ENCODE measurements around the gene SYNE2. TPM values are rescaled to one million over a fixed set of nuclear protein-coding genes. Genes with fewer than 3 reads are reported as not detected.
"Not testable (repeated sequence)": the region's sequence is repeated elsewhere in the genome, so short reads cannot be mapped to it uniquely, and the experiment has no call there.

The SYNE2 gene
- total and polyA plus RNA-seq, 4 experiments from 2014 or later = 14.2 to 280 (median 189) TPM

GRCh38 chr14:63860146-63860545 is 7.3 kb downstream of the SYNE2 start:
- Histone ChIP-seq H3K9me3 (ENCODE audit: control insufficient read depth in 1 of 2, low read length in 2 of 2) (no peaks in the 10 kb centered on the region), H3K4me1 (ENCODE audit: insufficient read depth, low read length) (peaks cover 91% of the 10 kb centered on the region), H3K4me3 (ENCODE audit: low read length in 2 of 2) (no peak overlapping the region), H3K27me3 (ENCODE audit: insufficient read depth, low read length) (no peaks in the 10 kb centered on the region), H3K27ac (ENCODE audit: low read depth, low read length) (no peak overlapping the region), H3K36me3 (ENCODE audit: insufficient read depth, low read length) (no peaks in the 10 kb centered on the region)
- Mint-ChIP-seq H3K4me3 (peak overlapping the region in 7 of 8 donors; percentile 3 to 74 (median 46)), H3K36me3 (peaks cover 5 to 16% of the 10 kb centered on the region in 2 donors), H3K27me3 (no peaks in the 10 kb centered on the region), H3K27ac (peak overlapping the region; percentile 83 to 94 (median 90)), H3K9me3 (peaks cover 0 to 3% (median 0%) of the 10 kb centered on the region in 8 donors), H3K4me1 (peaks cover 45 to 85% (median 70%) of the 10 kb centered on the region in 4 donors)
- intact Hi-C loops (cut with micrococcal nuclease) = no loop called here
- POLR2A ChIA-PET (ENCODE audit: partially characterized antibody) = interaction anchor here (1.1 to 1.2 kb wide), 2 partner anchors 12 to 14 kb away, joined by 3 to 4 read pairs; no protein-coding TSS in a partner anchor
- no peak for DNase-seq
- CTCF ChIA-PET (ENCODE audit: partially characterized antibody) = interaction anchor here (0.8 kb wide), 1 partner anchor 9 kb away, joined by 3 read pairs; no protein-coding TSS in a partner anchor

GRCh38 chr14:63862163-63862562 is 9.4 kb downstream of the SYNE2 start:
- intact Hi-C loops (cut with micrococcal nuclease) = no loop called here
- Mint-ChIP-seq H3K4me3 (peak overlapping the region in 2 of 8 donors; percentile 28 to 47), H3K4me1 (peaks cover 38 to 84% (median 66%) of the 10 kb centered on the region in 4 donors), H3K9me3 (peaks cover 0 to 3% (median 0%) of the 10 kb centered on the region in 8 donors), H3K27ac (peak overlapping the region in 5 of 7 donors; percentile 53 to 100 (median 98)), H3K36me3 (peaks cover 5 to 15% of the 10 kb centered on the region in 2 donors), H3K27me3 (no peaks in the 10 kb centered on the region)
- H3K4me3 ChIP-seq (ENCODE audit: low read length in 2 of 2) = no peak overlapping the region
- no peaks in the 10 kb centered on the region for H3K27me3 ChIP-seq (ENCODE audit: insufficient read depth, low read length)
- peaks cover 91% of the 10 kb centered on the region for H3K4me1 ChIP-seq (ENCODE audit: insufficient read depth, low read length)
- ChIA-PET CTCF (ENCODE audit: partially characterized antibody) (interaction anchor here (2.5 kb wide), 1 partner anchor 10 kb away, joined by 12 read pairs; the partner anchor contains the start of gene SYNE2), POLR2A (ENCODE audit: partially characterized antibody) (interaction anchor here (0.6 kb wide), 1 partner anchor 9 kb away, joined by 6 read pairs; the partner anchor contains the start of gene SYNE2)
- no peak for DNase-seq
- no peaks in the 10 kb centered on the region for H3K9me3 ChIP-seq (ENCODE audit: control insufficient read depth in 1 of 2, low read length in 2 of 2)
- no peaks in the 10 kb centered on the region for H3K36me3 ChIP-seq (ENCODE audit: insufficient read depth, low read length)
- H3K27ac ChIP-seq (ENCODE audit: low read depth, low read length) = no peak overlapping the region

GRCh38 chr14:63863004-63863403 is 10.2 kb downstream of the SYNE2 start:
- no peak for DNase-seq
- Histone ChIP-seq H3K4me3 (ENCODE audit: low read length in 2 of 2) (no peak overlapping the region), H3K36me3 (ENCODE audit: insufficient read depth, low read length) (no peaks in the 10 kb centered on the region), H3K27ac (ENCODE audit: low read depth, low read length) (peak overlapping the region; percentile 85), H3K27me3 (ENCODE audit: insufficient read depth, low read length) (no peaks in the 10 kb centered on the region), H3K9me3 (ENCODE audit: control insufficient read depth in 1 of 2, low read length in 2 of 2) (no peaks in the 10 kb centered on the region), H3K4me1 (ENCODE audit: insufficient read depth, low read length) (peaks cover 92% of the 10 kb centered on the region)
- POLR2A ChIA-PET (ENCODE audit: partially characterized antibody) = interaction anchor here (1.0 to 4.4 kb wide), 6 partner anchors 9 to 641 kb away, joined by 4 to 202 read pairs (median 6); partner anchors contain the start of genes SYNE2, WDR89 and ZBTB1
- Mint-ChIP-seq H3K36me3 (peaks cover 0 to 8% of the 10 kb centered on the region in 2 donors), H3K9me3 (no peaks in the 10 kb centered on the region), H3K4me3 (peak overlapping the region in 6 of 8 donors; percentile 46 to 82 (median 68)), H3K4me1 (peaks cover 34 to 83% (median 62%) of the 10 kb centered on the region in 4 donors), H3K27ac (peak overlapping the region; percentile 93 to 100 (median 98)), H3K27me3 (no peaks in the 10 kb centered on the region)
- CTCF ChIA-PET (ENCODE audit: partially characterized antibody) = interaction anchor here (2.2 to 2.5 kb wide), 2 partner anchors 9 to 10 kb away, joined by 12 to 15 read pairs; partner anchors contain the start of gene SYNE2
- intact Hi-C loops (cut with micrococcal nuclease) = no loop called here

GRCh38 chr14:63864775-63865174 is 12.0 kb downstream of the SYNE2 start:
- H3K36me3 Mint-ChIP-seq = peaks cover 6 to 14% of the 10 kb centered on the region in 2 donors
- ChIA-PET POLR2A (ENCODE audit: partially characterized antibody) (interaction anchor here (0.8 to 4.4 kb wide), 12 partner anchors 10 to 639 kb away, joined by 3 to 202 read pairs (median 4); partner anchors contain the start of genes SYNE2 and ZBTB1), CTCF (ENCODE audit: partially characterized antibody) (interaction anchor here (0.9 to 2.5 kb wide), 6 partner anchors 9 to 37 kb away, joined by 3 to 15 read pairs (median 4); partner anchors contain the start of gene SYNE2)
- not testable (repeated sequence) for DNase-seq; H3K27me3 ChIP-seq (ENCODE audit: insufficient read depth, low read length); H3K9me3 Mint-ChIP-seq; H3K36me3 ChIP-seq (ENCODE audit: insufficient read depth, low read length); H3K27me3 Mint-ChIP-seq; H3K9me3 ChIP-seq (ENCODE audit: control insufficient read depth in 1 of 2, low read length in 2 of 2)
- Histone ChIP-seq H3K27ac (ENCODE audit: low read depth, low read length) (peak overlapping the region; percentile 85), H3K4me3 (ENCODE audit: low read length in 2 of 2) (peak overlapping the region in 1 of 2 donors; percentile 29), H3K4me1 (ENCODE audit: insufficient read depth, low read length) (peaks cover 94% of the 10 kb centered on the region)
- peaks cover 48 to 88% (median 69%) of the 10 kb centered on the region in 4 donors for H3K4me1 Mint-ChIP-seq
- intact Hi-C loops (cut with micrococcal nuclease) = loop anchor here (1.0 kb wide), 1 partner anchor 11 kb away; the partner anchor contains the start of gene SYNE2
- peak overlapping the region; percentile 96 to 100 (median 99) for H3K27ac Mint-ChIP-seq
- H3K4me3 Mint-ChIP-seq = peak overlapping the region; percentile 57 to 90 (median 80)

- Histone ChIP-seq H3K9me3 (ENCODE audit: control insufficient read depth in 1 of 2, low read length in 2 of 2) (no peaks in the 10 kb centered on the region), H3K4me3 (ENCODE audit: low read length in 2 of 2) (peak overlapping the region in 1 of 2 donors; percentile 12), H3K27ac (ENCODE audit: low read depth, low read length) (peak overlapping the region; percentile 70), H3K4me1 (ENCODE audit: insufficient read depth, low read length) (peaks cover 83% of the 10 kb centered on the region), H3K36me3 (ENCODE audit: insufficient read depth, low read length) (no peaks in the 10 kb centered on the region), H3K27me3 (ENCODE audit: insufficient read depth, low read length) (no peaks in the 10 kb centered on the region)
- peak overlapping the region; percentile 62 to 90 (median 78) for H3K4me3 Mint-ChIP-seq
- CTCF ChIA-PET (ENCODE audit: partially characterized antibody) = interaction anchor here (1.0 to 3.2 kb wide), 4 partner anchors 9 to 34 kb away, joined by 3 to 20 read pairs (median 9); partner anchors contain the start of gene SYNE2
- H3K9me3 Mint-ChIP-seq = no peaks in the 10 kb centered on the region
- H3K36me3 Mint-ChIP-seq = peaks cover 17 to 18% of the 10 kb centered on the region in 2 donors
- H3K4me1 Mint-ChIP-seq = peaks cover 47 to 84% (median 62%) of the 10 kb centered on the region in 4 donors
- POLR2A ChIA-PET (ENCODE audit: partially characterized antibody) = interaction anchor here (0.7 to 5.2 kb wide), 9 partner anchors 11 to 72 kb away, joined by 3 to 97 read pairs (median 3); partner anchors contain the start of gene SYNE2
- intact Hi-C loops (cut with micrococcal nuclease) = loop anchor here (2.0 kb wide), 1 partner anchor 13 kb away; no protein-coding TSS in a partner anchor
- H3K27me3 Mint-ChIP-seq = no peaks in the 10 kb centered on the region
- H3K27ac Mint-ChIP-seq = peak overlapping the region; percentile 94 to 98 (median 95)
- peak; percentile 46 to 69 (median 52) for DNase-seq
These were observed 15.4 kb downstream of the SYNE2 start for GRCh38 chr14:63867933-63868921.

GRCh38 chr14:63869940-63870752 is 17.3 kb downstream of the SYNE2 start:
- intact Hi-C loops (cut with micrococcal nuclease) = loop anchor here (2.0 kb wide), 1 partner anchor 15 kb away; no protein-coding TSS in a partner anchor
- not testable (repeated sequence) for H3K36me3 ChIP-seq (ENCODE audit: insufficient read depth, low read length); H3K9me3 ChIP-seq (ENCODE audit: control insufficient read depth in 1 of 2, low read length in 2 of 2); H3K27me3 Mint-ChIP-seq; DNase-seq; H3K27me3 ChIP-seq (ENCODE audit: insufficient read depth, low read length); H3K9me3 Mint-ChIP-seq
- peak overlapping the region; percentile 20 to 33 for H3K4me3 ChIP-seq (ENCODE audit: low read length in 2 of 2)
- CTCF ChIA-PET (ENCODE audit: partially characterized antibody) = interaction anchor here (1.0 to 3.2 kb wide), 3 partner anchors 10 to 17 kb away, joined by 3 to 20 read pairs (median 14); partner anchors contain the start of gene SYNE2
- peak overlapping the region; percentile 70 for H3K27ac ChIP-seq (ENCODE audit: low read depth, low read length)
- Mint-ChIP-seq H3K4me1 (peaks cover 47 to 85% (median 67%) of the 10 kb centered on the region in 4 donors), H3K27ac (peak overlapping the region; percentile 94 to 98 (median 96)), H3K4me3 (peak overlapping the region; percentile 74 to 90 (median 81)), H3K36me3 (peaks cover 19 to 24% of the 10 kb centered on the region in 2 donors)
- POLR2A ChIA-PET (ENCODE audit: partially characterized antibody) = interaction anchor here (1.0 to 5.2 kb wide), 4 partner anchors 9 to 70 kb away, joined by 3 to 97 read pairs (median 5); partner anchors contain the start of gene SYNE2
- H3K4me1 ChIP-seq (ENCODE audit: insufficient read depth, low read length) = peaks cover 87% of the 10 kb centered on the region
